Fibroblast of upper back skin (primary cell): ENCODE measurements around the gene GPRC5A.
"Not testable (repeated sequence)": the region's sequence is repeated elsewhere in the genome, so short reads cannot be mapped to it uniquely, and the experiment has no call there.

Experiments
- DNase-seq: peaks from one replicate; pipeline ENCODE4 v3.0.0-alpha.2; 2013

Gene GPRC5A, protein sequence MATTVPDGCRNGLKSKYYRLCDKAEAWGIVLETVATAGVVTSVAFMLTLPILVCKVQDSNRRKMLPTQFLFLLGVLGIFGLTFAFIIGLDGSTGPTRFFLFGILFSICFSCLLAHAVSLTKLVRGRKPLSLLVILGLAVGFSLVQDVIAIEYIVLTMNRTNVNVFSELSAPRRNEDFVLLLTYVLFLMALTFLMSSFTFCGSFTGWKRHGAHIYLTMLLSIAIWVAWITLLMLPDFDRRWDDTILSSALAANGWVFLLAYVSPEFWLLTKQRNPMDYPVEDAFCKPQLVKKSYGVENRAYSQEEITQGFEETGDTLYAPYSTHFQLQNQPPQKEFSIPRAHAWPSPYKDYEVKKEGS

DNA sequence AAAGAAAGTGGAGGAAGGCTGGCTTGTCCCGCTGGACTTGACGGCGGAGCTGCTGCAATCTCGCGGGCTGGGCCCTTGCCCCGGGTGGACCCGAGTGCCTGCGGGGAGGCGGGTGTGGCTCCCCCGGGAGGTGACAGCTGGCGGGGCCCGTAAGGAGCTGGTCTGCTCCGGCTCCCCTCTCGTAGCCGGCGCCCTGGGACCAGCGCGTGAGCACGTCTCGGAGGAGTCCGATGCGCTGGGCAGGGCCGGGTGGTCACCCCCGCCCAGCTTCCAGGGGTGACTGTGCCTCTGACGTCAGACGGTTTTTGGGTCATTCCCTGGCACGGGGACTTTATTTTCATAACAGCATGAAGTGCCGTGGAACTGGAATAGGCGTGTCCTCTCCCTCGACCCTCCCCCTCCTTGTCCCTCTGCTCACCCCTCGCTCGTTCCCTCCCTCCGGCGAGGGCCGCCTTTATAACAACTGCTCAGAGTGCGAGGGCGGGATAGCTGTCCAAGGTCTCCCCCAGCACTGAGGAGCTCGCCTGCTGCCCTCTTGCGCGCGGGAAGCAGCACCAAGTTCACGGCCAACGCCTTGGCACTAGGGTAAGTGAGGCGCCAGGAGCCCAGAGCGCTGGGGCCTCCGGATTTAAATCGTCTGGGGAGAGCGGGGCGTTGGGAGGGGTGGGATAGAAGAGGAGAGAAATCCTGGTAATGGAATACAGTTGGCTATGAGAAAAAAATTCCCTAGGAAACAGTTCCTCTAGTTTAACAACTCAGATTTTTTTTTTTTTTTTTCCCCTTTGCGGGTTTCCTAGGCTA lies at the start of gene GPRC5A:
TSS of gene GPRC5A (plus strand) at position 483 of the 801 bp plus-strand sequence. CDS start 16,688 bp downstream, outside the sequence.
- DNase-seq = peak; percentile 65

DNA sequence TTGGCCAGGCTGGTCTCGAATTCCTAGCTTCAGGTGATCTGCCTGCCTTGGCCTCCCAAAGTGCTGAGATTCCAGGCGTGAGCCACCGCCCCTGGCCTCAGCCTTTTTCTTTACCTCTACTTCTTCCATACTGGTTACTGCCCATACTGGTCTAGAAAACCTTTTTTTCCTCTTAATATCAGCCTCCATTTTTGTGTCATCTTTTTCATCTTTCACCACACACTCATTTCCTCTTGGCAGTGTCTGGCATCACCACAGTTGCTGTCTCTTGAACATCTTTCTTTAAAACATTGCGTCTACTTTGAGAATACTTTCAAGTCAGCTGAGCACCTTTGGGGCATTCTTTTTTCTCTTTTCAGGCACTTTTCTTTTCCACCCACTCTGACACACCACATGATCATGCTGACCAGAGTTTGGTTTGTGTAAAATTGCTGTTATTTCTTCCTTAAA lies 45.5 kb upstream of the GPRC5A start:
- DNase-seq = no peak

DNA sequence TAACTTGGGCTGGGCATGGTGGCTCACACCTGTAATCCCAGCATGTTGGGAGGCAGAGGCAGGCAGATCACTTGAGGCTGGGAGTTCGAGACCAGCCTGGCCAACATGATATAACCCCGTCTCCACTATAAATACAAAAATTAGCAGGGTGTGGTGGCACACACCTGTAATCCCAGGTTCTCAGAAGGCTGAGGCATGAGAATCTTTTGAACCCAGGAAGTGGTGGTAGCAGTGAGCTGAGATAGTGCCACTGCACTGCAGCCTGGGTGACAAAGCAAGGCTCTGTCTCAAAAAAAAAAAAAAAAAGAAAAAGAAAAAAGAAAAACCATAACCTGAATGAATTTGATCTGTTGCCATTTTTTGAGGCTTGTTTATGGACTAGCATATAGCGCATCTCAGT lies 44.6 kb upstream of the GPRC5A start:
- not testable (repeated sequence) for DNase-seq

DNA sequence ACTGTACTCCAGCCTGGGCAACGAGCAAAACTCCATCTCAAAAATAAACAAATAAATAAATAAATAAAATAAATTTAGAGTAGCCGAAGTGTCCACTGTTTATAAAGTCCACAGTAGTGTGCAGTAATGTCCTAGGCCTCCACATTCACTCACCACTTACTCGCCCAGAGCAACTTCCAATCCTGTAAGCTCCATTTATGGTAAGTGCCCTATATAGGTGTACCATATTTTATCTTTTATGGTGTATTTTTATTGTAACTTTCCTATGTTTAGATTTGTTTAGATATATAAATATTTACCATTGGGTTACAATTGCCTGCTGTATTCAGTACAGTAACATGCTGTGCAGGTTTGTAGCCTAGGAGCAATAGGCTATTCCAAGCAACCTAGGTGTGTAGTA lies 37.9 kb upstream of the GPRC5A start:
- DNase-seq = no peak

DNA sequence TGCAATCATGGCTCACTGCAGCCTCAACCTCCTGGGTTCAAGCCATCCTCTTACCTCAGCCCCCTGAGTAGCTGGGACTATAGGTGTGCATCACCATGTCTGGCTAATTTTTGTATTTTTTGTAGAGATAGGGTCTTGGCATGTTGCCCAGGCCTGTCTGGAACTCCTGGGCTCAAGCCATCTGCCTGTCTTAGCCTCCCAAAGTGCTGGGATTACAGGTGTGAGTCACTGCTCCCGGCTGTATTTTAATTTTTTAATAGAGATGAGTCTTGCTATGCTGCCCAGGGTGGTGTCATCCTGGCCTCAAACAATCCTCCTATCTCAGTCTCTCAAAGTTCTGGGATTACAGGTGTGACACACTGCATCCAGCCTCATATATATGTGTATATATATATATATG lies 31.7 kb upstream of the GPRC5A start:
- peak; percentile 61 for DNase-seq

DNA sequence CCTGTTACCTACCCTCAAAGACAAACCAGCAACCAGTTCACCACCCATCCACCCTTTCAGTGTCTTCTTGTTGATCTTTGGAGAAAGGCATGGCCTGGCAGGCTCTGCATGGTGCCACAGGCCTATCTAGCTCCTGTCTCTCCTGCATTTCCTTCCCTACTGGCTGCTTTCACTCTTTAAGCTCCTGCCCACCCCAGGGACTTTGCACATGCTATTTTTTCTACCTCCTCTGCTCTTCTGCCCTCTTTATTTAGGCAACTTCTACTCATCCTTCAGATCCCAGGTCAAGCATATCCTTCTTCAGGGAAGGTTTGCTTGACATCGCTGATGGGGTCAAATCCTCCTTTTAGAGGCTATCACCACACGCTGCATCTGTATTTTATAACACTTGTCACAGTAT lies 27.1 kb upstream of the GPRC5A start:
- no peak for DNase-seq

DNA sequence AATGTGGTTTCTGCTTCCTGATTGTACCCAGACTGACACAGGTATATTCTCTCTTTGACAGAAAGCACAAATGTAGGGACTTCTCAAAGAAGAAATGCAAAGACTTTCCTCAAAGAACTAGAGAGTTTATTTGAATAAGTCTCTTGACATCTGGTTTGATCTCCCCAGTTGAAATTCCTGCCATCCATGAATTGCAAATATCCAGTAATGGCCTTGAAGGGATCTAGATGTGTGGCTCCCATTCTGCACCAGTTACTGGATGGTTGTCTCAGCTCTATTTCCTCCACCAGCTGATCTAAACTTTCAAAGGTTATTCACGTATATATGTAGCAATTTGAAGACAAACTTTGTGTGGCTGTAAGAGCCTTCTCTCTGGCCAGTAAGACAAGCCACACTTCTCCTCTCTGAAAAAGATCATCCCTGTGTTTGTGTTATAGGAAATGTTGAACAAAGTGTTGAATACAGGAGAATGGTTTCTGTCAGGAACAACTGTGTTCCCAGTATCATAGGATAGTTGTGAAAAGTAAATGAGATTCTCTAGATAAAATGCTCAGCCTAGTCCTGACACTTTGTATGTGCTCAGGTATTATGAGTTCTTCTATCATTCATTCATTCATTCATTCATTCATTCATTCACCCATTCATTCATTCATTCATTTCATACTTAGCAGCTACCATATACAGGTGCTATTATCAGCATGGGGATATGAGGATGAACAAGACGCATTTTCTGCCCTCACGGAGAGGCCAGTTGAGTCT lies 22.7 kb upstream of the GPRC5A start:
- no peak for DNase-seq

DNA sequence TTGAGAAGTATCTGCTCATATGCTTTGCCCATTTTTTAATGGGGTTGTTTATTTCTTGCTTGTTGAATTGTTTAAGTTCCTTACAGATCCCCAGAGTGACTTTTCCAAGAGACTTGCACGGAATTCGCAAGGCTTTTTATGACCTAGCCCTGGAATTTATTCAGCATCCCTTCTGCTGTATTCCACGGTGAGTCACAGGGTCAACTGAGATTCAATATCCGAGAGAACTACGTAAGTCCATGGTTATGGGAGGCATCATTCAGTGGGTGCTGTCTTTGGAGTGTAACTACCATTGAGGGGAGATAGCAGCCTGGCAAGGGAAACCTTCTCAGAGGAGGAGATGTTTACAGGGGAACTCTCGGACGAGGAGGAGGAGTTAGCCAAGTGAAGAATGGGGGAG lies 20.9 kb upstream of the GPRC5A start:
- DNase-seq = peak; percentile 95

DNA sequence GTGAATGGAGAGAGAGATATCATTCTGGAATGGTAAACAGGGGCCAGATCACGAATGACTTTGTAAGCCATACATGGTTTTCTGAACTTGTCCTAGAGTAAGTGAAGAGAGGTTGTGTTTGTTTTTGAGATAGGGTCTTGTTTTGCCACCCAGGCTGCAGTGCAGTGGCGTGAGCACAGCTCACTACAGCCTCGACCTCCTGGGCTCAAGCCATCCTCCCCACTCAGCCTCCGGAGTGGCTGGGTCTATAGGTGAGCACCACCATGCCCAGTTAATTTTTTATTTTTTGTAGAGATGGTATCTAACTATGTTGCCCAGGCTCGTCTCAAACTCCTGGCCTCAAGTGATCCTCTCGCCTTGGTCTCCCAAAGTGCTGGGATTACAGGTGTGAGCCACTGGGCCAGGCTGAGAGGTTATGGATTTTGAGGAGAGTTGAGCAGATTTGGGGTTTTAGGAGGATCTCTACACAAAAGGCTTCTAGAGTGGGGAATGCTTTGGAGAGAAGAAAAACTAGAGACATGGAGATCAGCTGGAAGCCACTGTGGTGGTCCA lies 19.7 kb upstream of the GPRC5A start:
- DNase-seq = no peak

DNA sequence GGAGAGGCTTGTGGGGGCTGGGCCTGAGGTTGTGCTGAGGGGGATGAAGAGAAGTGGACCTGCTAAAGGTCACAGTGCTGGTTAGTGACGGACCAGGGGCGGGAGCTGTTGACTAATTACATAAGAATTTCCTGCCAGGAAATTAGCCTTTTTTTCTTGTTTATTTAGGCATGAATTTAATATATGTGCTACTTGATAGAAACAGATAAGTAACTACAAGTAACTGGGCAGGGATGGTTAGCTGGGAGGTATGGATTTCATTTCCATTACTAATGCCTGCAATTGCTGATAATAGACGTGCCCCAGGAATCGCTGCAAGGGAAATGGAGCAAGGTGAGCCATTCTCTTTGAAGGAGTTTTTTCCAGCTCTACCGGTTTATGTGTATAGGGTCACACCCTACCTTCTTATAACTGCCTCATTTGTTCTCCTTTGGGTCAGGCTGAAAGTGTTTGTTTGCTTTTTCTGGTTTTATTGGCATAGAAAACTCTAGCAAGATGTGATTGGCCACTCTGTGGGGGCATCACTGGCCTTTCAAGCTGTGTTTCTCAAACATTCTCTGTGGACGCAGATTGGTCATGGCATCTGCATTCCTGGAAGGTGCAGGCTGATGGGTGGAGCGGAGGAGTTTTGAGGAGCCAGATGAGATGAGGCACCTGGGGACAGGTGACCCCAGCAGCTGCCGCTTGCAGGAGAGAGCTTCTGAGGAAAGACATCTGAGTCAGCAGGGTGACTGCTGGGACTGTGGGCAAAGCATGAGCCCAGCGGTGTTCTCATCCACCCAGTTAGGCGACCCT lies 19.0 kb upstream of the GPRC5A start:
- DNase-seq = peak; percentile 65

DNA sequence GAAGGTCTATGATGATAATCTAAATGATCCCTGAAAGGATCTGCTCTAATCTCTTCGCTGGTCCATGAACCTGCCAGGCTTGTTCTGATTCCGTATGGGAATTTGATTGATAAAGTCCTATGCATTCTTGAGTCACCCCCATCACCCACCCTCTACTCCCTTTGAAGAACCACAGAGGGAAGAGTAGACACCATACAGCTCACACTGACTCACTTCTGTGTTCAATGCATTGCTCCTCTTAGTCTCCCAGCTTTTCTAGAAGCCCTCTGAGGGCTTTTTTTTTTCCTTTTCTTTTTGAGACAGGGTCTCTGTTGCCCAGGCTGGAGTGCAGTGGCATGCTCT lies 18.5 kb upstream of the GPRC5A start:
- peak; percentile 61 for DNase-seq

DNA sequence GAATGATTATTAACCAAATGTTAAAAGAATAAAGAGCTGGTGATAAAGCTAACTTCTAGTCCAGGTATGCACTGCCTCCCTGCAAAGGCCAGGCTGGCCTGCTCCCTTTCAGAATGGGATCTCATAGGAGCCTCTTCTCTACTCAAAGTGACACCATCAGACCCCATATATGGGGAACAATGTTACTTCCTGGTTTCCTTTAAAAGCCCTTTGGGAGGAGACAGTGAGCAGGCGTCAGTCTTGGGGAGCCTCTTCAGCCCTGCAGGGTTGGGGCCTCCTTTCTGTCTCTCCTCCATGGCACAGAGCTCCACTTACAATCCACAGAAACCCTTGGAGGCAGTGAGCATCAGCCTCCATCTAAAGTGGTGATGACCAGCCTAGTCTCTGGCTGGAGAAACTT lies 17.3 kb upstream of the GPRC5A start:
- no peak for DNase-seq

DNA sequence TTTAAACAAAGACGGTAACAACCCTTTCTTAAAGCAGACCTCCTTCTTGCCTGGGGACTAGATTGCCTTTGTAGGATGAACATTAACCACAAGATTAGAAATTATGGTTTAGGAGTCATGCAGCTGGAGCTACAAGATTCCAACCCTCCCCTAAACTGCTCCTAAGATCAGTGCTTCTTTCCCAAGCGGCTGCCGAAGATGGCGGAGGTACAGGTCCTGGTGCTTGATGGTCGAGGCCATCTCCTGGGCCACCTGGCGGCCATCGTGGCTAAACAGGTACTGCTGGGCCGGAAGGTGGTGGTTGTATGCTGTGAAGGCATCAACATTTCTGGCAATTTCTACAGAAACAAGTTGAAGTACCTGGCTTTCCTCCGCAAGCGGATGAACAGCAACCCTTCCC lies 16.1 kb upstream of the GPRC5A start:
- not testable (repeated sequence) for DNase-seq

DNA sequence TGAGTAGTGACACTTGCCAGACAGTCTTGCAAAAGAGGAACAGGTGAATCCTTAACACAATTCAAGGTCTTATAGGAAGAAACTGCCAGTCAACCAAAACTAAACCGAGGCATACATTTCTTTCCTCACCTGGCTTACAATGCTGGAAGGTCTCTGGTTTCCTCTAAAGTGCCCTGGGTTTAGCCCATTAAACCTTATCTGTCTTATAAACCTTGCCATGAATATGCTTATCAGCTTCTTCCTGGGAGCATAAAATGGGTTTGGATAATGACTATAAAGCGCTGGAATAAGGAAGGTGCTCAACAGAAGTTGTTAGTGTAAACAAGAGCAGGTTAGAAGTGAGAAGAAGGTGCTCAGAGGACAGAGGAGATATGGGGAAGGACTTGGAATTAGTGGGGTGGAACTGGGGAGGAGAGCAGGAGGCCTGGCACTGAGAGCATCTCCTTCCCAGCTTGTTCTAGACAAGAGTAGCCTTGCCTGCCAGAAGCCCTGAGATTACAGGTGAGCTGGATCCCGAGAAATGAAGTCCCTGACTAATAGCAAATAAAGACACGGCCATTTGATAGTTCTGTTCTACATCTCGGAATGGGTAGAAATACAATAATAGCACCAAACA lies 14.1 kb upstream of the GPRC5A start:
- no peak for DNase-seq

DNA sequence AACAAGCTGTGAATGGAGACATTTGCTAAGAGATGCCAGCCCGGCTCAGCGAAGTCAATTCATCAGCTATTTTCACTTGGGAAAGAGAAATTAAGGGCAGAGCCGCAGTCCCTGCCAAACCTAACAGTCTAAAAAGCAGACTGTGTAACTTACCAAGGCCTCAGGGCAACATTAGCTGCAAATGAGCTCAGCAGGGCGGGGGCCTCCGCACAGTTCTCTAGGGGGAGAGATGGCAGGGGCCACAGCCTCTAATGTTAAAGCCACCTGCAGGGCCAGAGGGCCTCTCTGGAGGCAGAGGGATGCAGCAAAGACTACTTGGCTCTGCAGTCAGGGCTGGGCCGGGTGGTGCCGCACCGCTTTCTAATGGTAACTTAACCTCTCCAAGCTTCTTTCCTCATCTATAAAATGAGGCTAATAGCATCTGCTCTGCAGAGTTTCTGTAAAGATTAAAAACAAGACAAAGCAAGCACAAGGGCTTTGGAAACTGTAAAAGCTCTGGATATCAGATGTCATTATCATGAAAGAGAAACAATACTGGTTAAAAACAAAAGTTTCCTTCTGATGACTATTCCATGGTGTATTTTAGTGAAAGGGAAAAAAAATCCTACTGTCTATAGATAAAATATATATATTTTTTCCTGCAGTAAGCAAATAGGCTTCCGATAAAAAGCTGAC lies 13.4 kb upstream of the GPRC5A start:
- DNase-seq = no peak

DNA sequence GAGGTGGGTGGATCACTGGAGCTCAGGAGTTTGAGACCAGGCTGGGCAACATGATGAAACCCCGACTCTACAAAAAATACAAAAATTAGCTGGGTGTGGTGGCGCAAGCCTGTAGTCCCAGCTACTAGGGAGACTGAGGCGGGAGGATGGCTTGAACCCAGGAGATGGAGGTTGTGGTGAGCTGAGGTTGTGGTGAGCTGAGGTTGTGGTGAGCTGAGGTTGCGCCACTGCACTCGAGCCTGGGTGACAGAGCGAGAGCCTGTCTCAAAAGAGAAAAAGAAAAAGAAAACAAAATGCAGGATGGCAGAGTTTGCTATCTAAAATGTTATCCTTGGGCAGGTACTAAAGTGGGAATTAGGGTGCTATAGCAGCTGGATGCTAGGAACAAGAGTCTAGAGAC lies 10.8 kb upstream of the GPRC5A start:
- DNase-seq = no peak

DNA sequence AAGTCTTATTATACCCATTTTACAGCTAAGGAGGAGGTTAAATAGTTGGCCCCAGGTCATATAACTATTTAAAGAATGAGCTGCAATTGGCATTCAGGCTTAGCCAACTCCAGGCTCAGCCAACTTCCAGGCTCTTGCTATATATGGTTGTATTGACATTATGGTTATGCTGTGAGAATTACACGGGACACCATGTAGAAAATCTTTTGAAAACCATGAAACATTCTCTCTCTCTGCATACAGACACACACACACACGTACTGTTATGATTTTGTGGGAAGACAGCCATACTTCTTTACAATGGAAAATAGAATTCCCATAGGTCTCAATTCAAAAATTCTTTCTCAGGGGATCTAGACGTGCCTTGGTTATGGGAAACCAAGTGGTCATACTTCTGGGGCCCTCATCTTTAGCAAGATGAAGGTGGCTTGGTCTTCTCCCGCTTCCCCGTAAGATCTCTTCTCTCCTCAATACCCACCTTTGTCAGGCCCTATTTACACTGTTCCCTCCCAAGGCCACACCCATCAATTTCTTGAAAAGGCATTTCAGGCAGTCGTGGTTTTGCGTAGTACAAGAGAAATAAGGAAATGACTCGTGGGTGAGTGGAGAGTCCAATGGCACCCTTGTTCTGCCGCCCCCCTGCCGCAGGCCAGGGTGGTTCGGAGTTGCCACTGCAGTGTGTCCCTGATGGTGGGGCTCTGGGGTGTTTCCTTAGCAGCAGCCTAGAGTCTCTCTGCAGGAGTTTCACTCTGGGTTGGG lies 10.0 kb upstream of the GPRC5A start:
- DNase-seq = peak; percentile 65

DNA sequence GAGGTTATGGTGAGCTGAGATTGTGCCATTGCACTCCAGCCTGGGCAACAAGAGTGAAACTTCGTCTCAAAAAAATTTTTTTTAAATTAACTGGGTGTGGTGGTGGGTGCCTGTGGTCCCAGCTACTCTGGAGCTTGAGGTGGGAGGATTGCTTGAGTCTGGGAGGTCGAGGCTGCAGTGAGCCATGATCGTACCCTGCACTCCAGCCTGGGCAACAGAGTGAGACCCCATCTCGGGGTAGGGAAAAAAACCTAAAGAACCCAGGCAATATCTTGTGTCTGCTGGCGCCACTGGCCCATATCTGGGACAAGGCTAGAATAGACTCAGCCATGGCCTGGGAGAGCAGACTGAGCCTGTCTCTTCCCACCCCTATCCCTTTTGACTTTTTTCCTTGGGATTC lies 9.1 kb upstream of the GPRC5A start:
- no peak for DNase-seq

DNA sequence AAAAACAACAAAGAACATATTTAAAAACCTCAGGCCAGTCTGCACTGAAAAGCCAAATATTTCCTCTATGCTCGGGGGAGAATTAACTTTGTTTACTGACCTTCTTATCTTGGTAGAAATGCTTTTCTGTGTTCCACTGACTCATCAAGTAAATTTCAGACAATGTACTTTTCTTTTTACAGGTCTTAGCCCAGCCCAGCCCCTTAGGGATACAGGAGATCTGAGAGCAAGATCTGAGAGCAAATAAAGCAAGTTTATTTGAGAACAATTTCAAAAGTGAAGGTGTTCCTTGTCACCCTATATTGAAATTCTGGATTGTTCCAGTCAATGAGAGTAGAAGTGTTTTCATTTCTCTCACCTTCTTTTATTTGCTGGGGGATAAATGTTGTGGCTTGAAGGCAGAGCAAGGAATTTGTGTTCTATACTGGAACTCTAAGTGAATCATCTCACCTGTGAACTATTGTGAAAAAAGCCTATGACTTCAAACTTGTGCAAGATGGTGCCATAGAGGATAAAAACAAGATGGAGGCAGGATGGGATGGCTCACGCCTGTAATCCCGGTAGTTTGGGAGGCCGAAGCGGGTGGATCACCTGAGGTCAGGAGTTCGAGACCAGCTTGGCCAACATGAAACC lies 7.9 kb upstream of the GPRC5A start:
- peak; percentile 27 for DNase-seq
